ENCODE data around the gene CCDC88C.

DNA sequence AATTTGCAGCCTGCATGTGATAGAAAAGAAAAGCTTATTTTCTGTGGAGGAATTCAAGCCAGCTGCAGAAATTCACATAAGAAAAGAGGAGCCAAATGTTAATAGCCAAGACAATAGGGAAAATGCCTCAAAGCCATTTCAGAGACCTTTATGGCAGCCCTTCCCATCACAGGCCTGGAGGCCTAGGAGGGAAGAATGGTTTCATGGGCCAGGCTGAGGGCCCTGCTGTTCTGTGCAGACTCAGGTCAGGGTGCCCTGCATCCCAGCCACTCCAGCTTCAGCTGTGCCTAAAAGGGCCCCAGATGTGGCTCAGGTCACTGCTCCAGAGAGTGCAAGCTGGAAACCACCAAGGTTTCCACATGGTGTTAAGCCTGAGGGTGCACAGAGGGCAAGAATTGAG, 21.2 kb upstream of the CCDC88C start:
- TF ChIP-seq, protein P1, sequence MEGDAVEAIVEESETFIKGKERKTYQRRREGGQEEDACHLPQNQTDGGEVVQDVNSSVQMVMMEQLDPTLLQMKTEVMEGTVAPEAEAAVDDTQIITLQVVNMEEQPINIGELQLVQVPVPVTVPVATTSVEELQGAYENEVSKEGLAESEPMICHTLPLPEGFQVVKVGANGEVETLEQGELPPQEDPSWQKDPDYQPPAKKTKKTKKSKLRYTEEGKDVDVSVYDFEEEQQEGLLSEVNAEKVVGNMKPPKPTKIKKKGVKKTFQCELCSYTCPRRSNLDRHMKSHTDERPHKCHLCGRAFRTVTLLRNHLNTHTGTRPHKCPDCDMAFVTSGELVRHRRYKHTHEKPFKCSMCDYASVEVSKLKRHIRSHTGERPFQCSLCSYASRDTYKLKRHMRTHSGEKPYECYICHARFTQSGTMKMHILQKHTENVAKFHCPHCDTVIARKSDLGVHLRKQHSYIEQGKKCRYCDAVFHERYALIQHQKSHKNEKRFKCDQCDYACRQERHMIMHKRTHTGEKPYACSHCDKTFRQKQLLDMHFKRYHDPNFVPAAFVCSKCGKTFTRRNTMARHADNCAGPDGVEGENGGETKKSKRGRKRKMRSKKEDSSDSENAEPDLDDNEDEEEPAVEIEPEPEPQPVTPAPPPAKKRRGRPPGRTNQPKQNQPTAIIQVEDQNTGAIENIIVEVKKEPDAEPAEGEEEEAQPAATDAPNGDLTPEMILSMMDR (IDR thresholded peaks at IDR 0.05): no peak
- TF ChIP-seq POLR2A (IDR thresholded peaks at IDR 0.05): no peak
